Activated T-helper 1 cell treated with anti-CD3 and anti-CD28 coated beads, Interleukin-12 subunit alpha, Interleukin-12 subunit beta, Interleukin-2, Interleukin-4 antibody, amounts not matched to agents 30 ng/mL and 10 ng/mL and 1 ng/mL, durations not matched to agents 14 hours and 24 hours and 36 hours (primary cell): ENCODE results near the gene TTLL11. TPM values are rescaled to one million over a fixed set of nuclear protein-coding genes. Genes with fewer than 3 reads are reported as not detected.

Experiments
- DNase-seq: peaks from one replicate; pipeline ENCODE4 v3.0.0; 2021; ENCODE audit warnings: low spot score
- H3K27ac Mint-ChIP-seq: one replicate; pipeline ENCODE4 v1.8.0; 2021; ENCODE audit warnings: mild to moderate bottlenecking, mixed read lengths
- H3K27me3 Mint-ChIP-seq: one replicate; pipeline ENCODE4 v1.8.0; 2022; ENCODE audit warnings: mild to moderate bottlenecking, moderate library complexity, mixed read lengths; ENCODE audit not compliant: insufficient read depth
- H3K36me3 Mint-ChIP-seq: one replicate; pipeline ENCODE4 v1.8.0; 2021; ENCODE audit warnings: low read depth, mixed read lengths
- H3K4me1 Mint-ChIP-seq: one replicate; pipeline ENCODE4 v1.8.0; 2021; ENCODE audit warnings: low read depth, mixed read lengths
- H3K4me3 Mint-ChIP-seq: one replicate; pipeline ENCODE4 v1.8.0; 2021; ENCODE audit warnings: mild to moderate bottlenecking, moderate library complexity, mixed read lengths
- H3K9me3 Mint-ChIP-seq: one replicate; pipeline ENCODE4 v1.8.0; 2021; ENCODE audit warnings: mixed read lengths
- intact Hi-C: fragments of 100-400 bp; cut with micrococcal nuclease; formaldehyde crosslinking; loops from one replicate; pipeline ENCODE4 v1.15.1; 2024
- total RNA-seq: library from RNA; stranded (reverse); gene quantifications from 2 replicates; pipeline ENCODE4 v1.2.3, GENCODE V29; 2022

Gene TTLL11
- total RNA-seq, 1 donor from 2014 or later = 3.0 TPM

- Mint-ChIP-seq H3K27ac (no peak overlapping the region), H3K36me3 (no peaks in the 10 kb centered on the region), H3K27me3 (no peaks in the 10 kb centered on the region), H3K4me3 (no peak overlapping the region), H3K9me3 (no peaks in the 10 kb centered on the region), H3K4me1 (no peaks in the 10 kb centered on the region)
- intact Hi-C loops = no loop called here
- no peak for DNase-seq
Measured at GRCh38 chr9:121972501-121972981, 120.6 kb downstream of the TTLL11 start.

- H3K27me3 Mint-ChIP-seq = no peaks in the 10 kb centered on the region
- no peaks in the 10 kb centered on the region for H3K36me3 Mint-ChIP-seq
- DNase-seq = no peak
- intact Hi-C loops = no loop called here
- no peak overlapping the region for H3K4me3 Mint-ChIP-seq
- no peaks in the 10 kb centered on the region for H3K9me3 Mint-ChIP-seq
- no peaks in the 10 kb centered on the region for H3K4me1 Mint-ChIP-seq
- H3K27ac Mint-ChIP-seq = no peak overlapping the region
Measured at GRCh38 chr9:121968056-121968455, 125.1 kb downstream of the TTLL11 start.

- no peak for DNase-seq
- no peaks in the 10 kb centered on the region for H3K9me3 Mint-ChIP-seq
- H3K36me3 Mint-ChIP-seq = no peaks in the 10 kb centered on the region
- intact Hi-C loops = no loop called here
- H3K4me3 Mint-ChIP-seq = no peak overlapping the region
- no peaks in the 10 kb centered on the region for H3K27me3 Mint-ChIP-seq
- H3K4me1 Mint-ChIP-seq = no peaks in the 10 kb centered on the region
- no peak overlapping the region for H3K27ac Mint-ChIP-seq
Measured at GRCh38 chr9:121966706-121967105, 126.4 kb downstream of the TTLL11 start.

- Mint-ChIP-seq H3K4me1 (peaks cover 3% of the 10 kb centered on the region), H3K4me3 (no peak overlapping the region), H3K27ac (no peak overlapping the region), H3K9me3 (no peaks in the 10 kb centered on the region), H3K27me3 (peaks cover 7% of the 10 kb centered on the region), H3K36me3 (no peaks in the 10 kb centered on the region)
- DNase-seq = no peak
- intact Hi-C loops = no loop called here
Measured at GRCh38 chr9:121963528-121963995, 129.5 kb downstream of the TTLL11 start.

- DNase-seq = no peak
- H3K4me1 Mint-ChIP-seq = peaks cover 10% of the 10 kb centered on the region
- no peak overlapping the region for H3K27ac Mint-ChIP-seq
- no peaks in the 10 kb centered on the region for H3K9me3 Mint-ChIP-seq
- intact Hi-C loops = no loop called here
- peaks cover 7% of the 10 kb centered on the region for H3K27me3 Mint-ChIP-seq
- H3K36me3 Mint-ChIP-seq = no peaks in the 10 kb centered on the region
- no peak overlapping the region for H3K4me3 Mint-ChIP-seq
Measured at GRCh38 chr9:121962421-121962820, 130.7 kb downstream of the TTLL11 start.

- H3K9me3 Mint-ChIP-seq = no peaks in the 10 kb centered on the region
- no peak overlapping the region for H3K4me3 Mint-ChIP-seq
- peaks cover 7% of the 10 kb centered on the region for H3K27me3 Mint-ChIP-seq
- no peaks in the 10 kb centered on the region for H3K36me3 Mint-ChIP-seq
- no peak overlapping the region for H3K27ac Mint-ChIP-seq
- no peak for DNase-seq
- H3K4me1 Mint-ChIP-seq = peaks cover 10% of the 10 kb centered on the region
- intact Hi-C loops = no loop called here
Measured at GRCh38 chr9:121960665-121961064, 132.4 kb downstream of the TTLL11 start.

GRCh38 chr9:121958530-121958929 lies 134.6 kb downstream of the TTLL11 start:
- DNase-seq = no peak
- Mint-ChIP-seq H3K36me3 (no peaks in the 10 kb centered on the region), H3K4me1 (peaks cover 10% of the 10 kb centered on the region), H3K4me3 (no peak overlapping the region), H3K27me3 (peaks cover 9% of the 10 kb centered on the region), H3K27ac (no peak overlapping the region), H3K9me3 (no peaks in the 10 kb centered on the region)
- intact Hi-C loops = no loop called here

- Mint-ChIP-seq H3K4me3 (no peak overlapping the region), H3K9me3 (no peaks in the 10 kb centered on the region), H3K36me3 (no peaks in the 10 kb centered on the region), H3K27ac (no peak overlapping the region), H3K27me3 (peaks cover 9% of the 10 kb centered on the region), H3K4me1 (peaks cover 10% of the 10 kb centered on the region)
- intact Hi-C loops = no loop called here
- DNase-seq = no peak
Measured at GRCh38 chr9:121956808-121957207, 136.3 kb downstream of the TTLL11 start.

- H3K4me3 Mint-ChIP-seq = no peak overlapping the region
- H3K36me3 Mint-ChIP-seq = no peaks in the 10 kb centered on the region
- peaks cover 10% of the 10 kb centered on the region for H3K4me1 Mint-ChIP-seq
- no peaks in the 10 kb centered on the region for H3K9me3 Mint-ChIP-seq
- no peak for DNase-seq
- H3K27ac Mint-ChIP-seq = no peak overlapping the region
- peaks cover 8% of the 10 kb centered on the region for H3K27me3 Mint-ChIP-seq
- intact Hi-C loops = no loop called here
Measured at GRCh38 chr9:121955649-121956048, 137.5 kb downstream of the TTLL11 start.

- no peak for DNase-seq
- intact Hi-C loops = no loop called here
- Mint-ChIP-seq H3K9me3 (no peaks in the 10 kb centered on the region), H3K27ac (no peak overlapping the region), H3K4me1 (peaks cover 10% of the 10 kb centered on the region), H3K27me3 (peaks cover 8% of the 10 kb centered on the region), H3K4me3 (no peak overlapping the region), H3K36me3 (no peaks in the 10 kb centered on the region)
Measured at GRCh38 chr9:121954477-121955140, 138.5 kb downstream of the TTLL11 start.

GRCh38 chr9:121952611-121953010 lies 140.5 kb downstream of the TTLL11 start:
- intact Hi-C loops = no loop called here
- no peaks in the 10 kb centered on the region for H3K9me3 Mint-ChIP-seq
- no peaks in the 10 kb centered on the region for H3K4me1 Mint-ChIP-seq
- no peak for DNase-seq
- H3K36me3 Mint-ChIP-seq = no peaks in the 10 kb centered on the region
- H3K27me3 Mint-ChIP-seq = peaks cover 8% of the 10 kb centered on the region
- no peak overlapping the region for H3K27ac Mint-ChIP-seq
- H3K4me3 Mint-ChIP-seq = no peak overlapping the region

GRCh38 chr9:121950866-121951265 lies 142.2 kb downstream of the TTLL11 start:
- intact Hi-C loops = no loop called here
- H3K36me3 Mint-ChIP-seq = no peaks in the 10 kb centered on the region
- H3K4me1 Mint-ChIP-seq = no peaks in the 10 kb centered on the region
- no peaks in the 10 kb centered on the region for H3K9me3 Mint-ChIP-seq
- no peak overlapping the region for H3K4me3 Mint-ChIP-seq
- no peak overlapping the region for H3K27ac Mint-ChIP-seq
- peaks cover 8% of the 10 kb centered on the region for H3K27me3 Mint-ChIP-seq
- DNase-seq = no peak

- intact Hi-C loops = no loop called here
- DNase-seq = no peak
- no peaks in the 10 kb centered on the region for H3K36me3 Mint-ChIP-seq
- H3K9me3 Mint-ChIP-seq = no peaks in the 10 kb centered on the region
- no peak overlapping the region for H3K4me3 Mint-ChIP-seq
- no peak overlapping the region for H3K27ac Mint-ChIP-seq
- H3K27me3 Mint-ChIP-seq = peaks cover 8% of the 10 kb centered on the region
- H3K4me1 Mint-ChIP-seq = no peaks in the 10 kb centered on the region
Measured at GRCh38 chr9:121950441-121950840, 142.7 kb downstream of the TTLL11 start.

- intact Hi-C loops = no loop called here
- Mint-ChIP-seq H3K36me3 (no peaks in the 10 kb centered on the region), H3K4me1 (no peaks in the 10 kb centered on the region), H3K27me3 (peaks cover 8% of the 10 kb centered on the region), H3K9me3 (no peaks in the 10 kb centered on the region), H3K4me3 (no peak overlapping the region), H3K27ac (no peak overlapping the region)
- DNase-seq = no peak
Measured at GRCh38 chr9:121949766-121950165, 143.3 kb downstream of the TTLL11 start.
